ENCODE measurements around the gene TBK1.

DNA sequence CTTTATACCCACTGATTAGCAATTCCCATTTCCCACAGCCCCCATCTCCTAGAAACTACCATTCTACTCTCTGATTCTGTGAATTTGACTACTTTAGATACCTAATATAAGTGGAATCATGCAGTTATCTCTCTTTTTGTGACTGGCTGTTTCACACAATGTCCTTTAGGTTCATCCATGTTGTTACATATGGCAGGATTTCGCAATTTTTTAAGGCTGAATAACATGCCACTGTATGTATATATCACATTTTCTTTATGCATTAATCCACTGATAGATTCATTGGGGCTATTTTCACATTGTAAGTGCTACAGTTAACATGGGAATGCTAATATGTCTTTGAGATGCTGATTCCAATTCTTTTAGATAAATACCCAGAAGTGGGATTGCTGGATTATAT is 11.8 kb upstream of the TBK1 start:
- TF ChIP-seq POLR2A (IDR thresholded peaks at IDR 0.05; ENCODE audit: low read depth, low read length) = no peak
- no peak for TF ChIP-seq POLR2AphosphoS5 (IDR thresholded peaks at IDR 0.05; ENCODE audit: low read depth, low read length)
- no peak for TF ChIP-seq TAF1 (IDR thresholded peaks at IDR 0.05; ENCODE audit: low read depth, low read length)
- no peak for TF ChIP-seq SPI1 (IDR thresholded peaks at IDR 0.05; ENCODE audit: low read depth, low read length)
- TF ChIP-seq POU2F2 (IDR thresholded peaks at IDR 0.05; ENCODE audit: low read depth, low read length) = no peak
- no peak for TF ChIP-seq PAX5 (IDR thresholded peaks at IDR 0.05; ENCODE audit: insufficient read depth, low read length, severe bottlenecking)

Measured in GM12891 (cell line).